Measurements from ENCODE around the gene SLC35F4.

DNA sequence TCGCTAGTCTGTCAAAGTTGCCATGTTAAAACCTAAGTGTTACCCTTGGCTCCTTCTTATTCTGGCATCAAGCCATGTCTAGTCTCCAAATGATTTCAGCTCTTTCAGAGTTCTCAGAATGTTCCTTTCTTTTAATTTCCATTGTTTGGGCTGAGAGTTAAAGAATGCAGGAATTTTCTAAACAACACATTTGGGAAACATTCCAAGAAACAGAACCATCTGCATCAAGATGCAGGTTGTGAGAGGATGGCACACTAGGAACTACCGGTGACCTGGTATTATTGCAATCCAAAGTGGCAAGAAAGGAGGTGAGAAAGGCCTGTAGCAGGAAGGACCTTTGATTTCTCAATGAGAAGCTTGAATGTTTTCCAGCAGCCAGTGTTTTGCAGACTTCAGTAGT is 30.1 kb downstream of the SLC35F4 start:
- TF ChIP-seq, protein P1, sequence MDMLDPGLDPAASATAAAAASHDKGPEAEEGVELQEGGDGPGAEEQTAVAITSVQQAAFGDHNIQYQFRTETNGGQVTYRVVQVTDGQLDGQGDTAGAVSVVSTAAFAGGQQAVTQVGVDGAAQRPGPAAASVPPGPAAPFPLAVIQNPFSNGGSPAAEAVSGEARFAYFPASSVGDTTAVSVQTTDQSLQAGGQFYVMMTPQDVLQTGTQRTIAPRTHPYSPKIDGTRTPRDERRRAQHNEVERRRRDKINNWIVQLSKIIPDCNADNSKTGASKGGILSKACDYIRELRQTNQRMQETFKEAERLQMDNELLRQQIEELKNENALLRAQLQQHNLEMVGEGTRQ (IDR thresholded peaks at IDR 0.05; ENCODE audit: low read length) = no peak
- TF ChIP-seq, protein P2, sequence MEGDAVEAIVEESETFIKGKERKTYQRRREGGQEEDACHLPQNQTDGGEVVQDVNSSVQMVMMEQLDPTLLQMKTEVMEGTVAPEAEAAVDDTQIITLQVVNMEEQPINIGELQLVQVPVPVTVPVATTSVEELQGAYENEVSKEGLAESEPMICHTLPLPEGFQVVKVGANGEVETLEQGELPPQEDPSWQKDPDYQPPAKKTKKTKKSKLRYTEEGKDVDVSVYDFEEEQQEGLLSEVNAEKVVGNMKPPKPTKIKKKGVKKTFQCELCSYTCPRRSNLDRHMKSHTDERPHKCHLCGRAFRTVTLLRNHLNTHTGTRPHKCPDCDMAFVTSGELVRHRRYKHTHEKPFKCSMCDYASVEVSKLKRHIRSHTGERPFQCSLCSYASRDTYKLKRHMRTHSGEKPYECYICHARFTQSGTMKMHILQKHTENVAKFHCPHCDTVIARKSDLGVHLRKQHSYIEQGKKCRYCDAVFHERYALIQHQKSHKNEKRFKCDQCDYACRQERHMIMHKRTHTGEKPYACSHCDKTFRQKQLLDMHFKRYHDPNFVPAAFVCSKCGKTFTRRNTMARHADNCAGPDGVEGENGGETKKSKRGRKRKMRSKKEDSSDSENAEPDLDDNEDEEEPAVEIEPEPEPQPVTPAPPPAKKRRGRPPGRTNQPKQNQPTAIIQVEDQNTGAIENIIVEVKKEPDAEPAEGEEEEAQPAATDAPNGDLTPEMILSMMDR (IDR thresholded peaks at IDR 0.05; ENCODE audit: control extremely low read depth in 1 of 3, insufficient read depth in 1 of 3, low read depth in 1 of 3, low read length in 3 of 3) = no peak
- TF ChIP-seq EZH2 (IDR thresholded peaks at IDR 0.05; ENCODE audit: low read depth, low read length, severe bottlenecking) = no peak
- TF ChIP-seq POU5F1 (IDR thresholded peaks at IDR 0.05; ENCODE audit: low read depth, low read length) = no peak
- no peak for TF ChIP-seq FOSL1 (IDR thresholded peaks at IDR 0.05; ENCODE audit: insufficient read depth, low read depth, low read length)
